B cell (primary cell): ENCODE measurements around the gene TULP1. TPM values are rescaled to one million over a fixed set of nuclear protein-coding genes. Genes with fewer than 3 reads are reported as not detected.

Experiments used
- ATAC-seq: fragments of 200-7000 bp; cut with Tn5 transposase; one replicate; pipeline ENCODE4 v1.10.0; 2021; ENCODE audit warnings: low read depth, mild to moderate bottlenecking, moderate number of reproducible peaks, moderate library complexity
- CTCF ChIA-PET: fragments of 350-600 bp; sonication (Branson Sonifier 250); formaldehyde crosslinking; loops from one replicate; lab custom pipeline; 2021; ENCODE audit warnings: antibody characterized with exemption, inconsistent platforms; lab: Charles Lee
- POLR2A ChIA-PET: fragments of 350-600 bp; sonication (Branson Sonifier 250); formaldehyde crosslinking; loops from one replicate; lab custom pipeline; 2021; ENCODE audit warnings: antibody characterized with exemption; lab: Charles Lee
- DNase-seq: peaks from one replicate; pipeline ENCODE4 v3.0.0; 2013
- H2AFZ ChIP-seq: 2 replicates; pipeline ENCODE4 v1.6.1; 2012; ENCODE audit warnings: mild to moderate bottlenecking, low read depth, low read length; ENCODE audit not compliant: insufficient read depth, poor library complexity, severe bottlenecking
- H3K27ac ChIP-seq, 2 donors: 1 replicate in 1 of 2; 2 replicates in 1 of 2; pipeline ENCODE4 v1.5.1; 2012 to 2013; ENCODE audit warnings: low read length in 2 of 2, mild to moderate bottlenecking in 2 of 2, moderate library complexity in 1 of 2
- H3K27me3 ChIP-seq, 4 experiments: fragments of 200-600 bp in 1 of 4; sonication (generic) in 1 of 4; replicated peaks in 1 of 4; 1 replicate in 2 of 4; 2 replicates in 2 of 4; pipeline versions ENCODE4 v1.6.1 to v1.7.0; 2013 to 2016; ENCODE audit warnings: low read length in 3 of 4, mild to moderate bottlenecking in 2 of 4, mixed read lengths in 1 of 4, moderate library complexity in 1 of 4; ENCODE audit not compliant: insufficient read depth in 4 of 4, control insufficient read depth in 3 of 4; ENCODE audit errors: control extremely low read depth in 1 of 4
- H3K36me3 ChIP-seq, 2 experiments: replicated peaks in 1 of 2; 1 replicate in 1 of 2; 2 replicates in 1 of 2; pipeline versions ENCODE4 v1.6.1 to v1.7.1; 2013; ENCODE audit warnings: low read length in 1 of 2; ENCODE audit not compliant: insufficient read depth in 2 of 2, control insufficient read depth in 1 of 2; ENCODE audit errors: control extremely low read depth in 1 of 2, extremely low read depth in 1 of 2
- H3K4me1 ChIP-seq, 2 donors: fragments of 200-600 bp in 1 of 2; sonication (generic) in 1 of 2; 1 replicate in 1 of 2; 2 replicates in 1 of 2; pipeline versions ENCODE4 v1.5.1 to v1.6.1; 2013 to 2017; ENCODE audit warnings: low read length in 2 of 2; ENCODE audit not compliant: control insufficient read depth in 2 of 2, insufficient read depth in 2 of 2
- H3K4me2 ChIP-seq: replicated peaks from 2 replicates; pipeline ENCODE3; 2012; ENCODE audit warnings: mild to moderate bottlenecking, low read depth, low read length; ENCODE audit not compliant: poor library complexity, severe bottlenecking
- H3K4me3 ChIP-seq, 5 experiments: fragments of 200-600 bp in 1 of 5; sonication (generic) in 1 of 5; 1 replicate in 3 of 5; 2 replicates in 2 of 5; pipeline versions ENCODE4 v1.5.1 to v1.7.0; 2011 to 2016; ENCODE audit warnings: low read length in 4 of 5, mild to moderate bottlenecking in 4 of 5, low read depth in 2 of 5, control low read depth in 1 of 5, moderate library complexity in 1 of 5; ENCODE audit not compliant: insufficient read depth in 1 of 5; ENCODE audit errors: control extremely low read depth in 1 of 5, extremely low read depth in 1 of 5
- H3K79me2 ChIP-seq: fragments of 200-600 bp; sonication (generic); one replicate; pipeline ENCODE4 v1.6.0; 2016; ENCODE audit warnings: low read length; ENCODE audit not compliant: control insufficient read depth, insufficient read depth
- H3K9ac ChIP-seq: fragments of 200-600 bp; sonication (generic); 2 replicates; pipeline ENCODE4 v1.6.1; 2017; ENCODE audit warnings: mild to moderate bottlenecking, low read length, moderate library complexity
- H3K9me3 ChIP-seq, 3 donors: one replicate each; pipeline versions ENCODE4 v1.6.1 to v1.7.1; 2013; ENCODE audit warnings: low read length in 2 of 3; ENCODE audit not compliant: control insufficient read depth in 2 of 3, insufficient read depth in 1 of 3; ENCODE audit errors: control extremely low read depth in 1 of 3
- H4K20me1 ChIP-seq: 2 replicates; pipeline ENCODE4 v1.6.0; 2012; ENCODE audit warnings: mild to moderate bottlenecking, low read length; ENCODE audit not compliant: insufficient read depth, control insufficient read depth, poor library complexity, severe bottlenecking
- H3K27ac Mint-ChIP-seq: one replicate; pipeline ENCODE4 v1.8.0; 2021; ENCODE audit warnings: mixed read lengths
- H3K27me3 Mint-ChIP-seq: one replicate; pipeline ENCODE4 v1.8.0; 2021; ENCODE audit warnings: mixed read lengths
- H3K4me1 Mint-ChIP-seq: one replicate; pipeline ENCODE4 v1.8.0; 2021; ENCODE audit warnings: mixed read lengths
- H3K4me3 Mint-ChIP-seq: one replicate; pipeline ENCODE4 v1.8.0; 2021; ENCODE audit warnings: mixed read lengths
- H3K9me3 Mint-ChIP-seq: one replicate; pipeline ENCODE4 v1.8.0; 2022; ENCODE audit warnings: mixed read lengths; ENCODE audit not compliant: insufficient read depth
- CTCF ChIP-seq: fragments of 200-600 bp; IDR thresholded peaks from one replicate; pipeline ENCODE4 v1.8.0; 2022; ENCODE audit warnings: antibody characterized with exemption, mild to moderate bottlenecking
- EZH2 ChIP-seq: IDR thresholded peaks from 2 replicates; pipeline ENCODE4 v1.6.1; 2012; ENCODE audit warnings: borderline replicate concordance, low read depth, mild to moderate bottlenecking, moderate library complexity, low read length; ENCODE audit not compliant: insufficient read depth, poor library complexity, severe bottlenecking
- WGBS: methylation state at CpG from one replicate; pipeline ENCODE4 v1.1.5; 2013; ENCODE audit warnings: missing lambda C conversion rate; ENCODE audit not compliant: insufficient coverage; 5-methylcytosine and 5-hydroxymethylcytosine counted together
- intact Hi-C: fragments of 100-400 bp; cut with micrococcal nuclease; formaldehyde crosslinking; loops from one replicate; pipeline ENCODE4 v1.10.0; 2022
- polyA plus RNA-seq: library from polyadenylated mRNA; depleted of rRNA; stranded (reverse); fragments of >200 nt; gene quantifications from 2 replicates; pipeline ENCODE4 v1.2.3, GENCODE V29; 2012
- total RNA-seq, 2 donors: library from RNA; stranded (reverse); fragments of 120-200 nt in 1 of 2; gene quantifications; 1 replicate in 1 of 2; 2 replicates in 1 of 2; pipeline versions ENCODE4 v1.2.3 to v1.2.4, GENCODE V29; 2013 to 2022

TULP1 gene
- total and polyA plus RNA-seq, 2 donors (not counting 1 experiment from before 2014, with no cell fraction given), result not detected

- Histone ChIP-seq H3K4me3 (no peak overlapping the region), H3K27me3 (peaks cover 0 to 34% (median 18%) of the 10 kb centered on the region in 4 experiments), H2AFZ (no peak overlapping the region), H3K79me2 (no peaks in the 10 kb centered on the region), H3K4me2 (peak overlapping the region; percentile 50), H3K9ac (no peak overlapping the region), H3K9me3 (peaks cover 0 to 5% (median 0%) of the 10 kb centered on the region in 3 donors), H3K4me1 (peaks cover 8 to 14% of the 10 kb centered on the region in 2 donors), H4K20me1 (no peaks in the 10 kb centered on the region), H3K27ac (no peak overlapping the region), H3K36me3 (no peaks in the 10 kb centered on the region)
- Mint-ChIP-seq H3K27ac (no peak overlapping the region), H3K27me3 (peaks cover 29% of the 10 kb centered on the region), H3K4me3 (no peak overlapping the region), H3K4me1 (peaks cover 7% of the 10 kb centered on the region), H3K9me3 (no peaks in the 10 kb centered on the region)
- TF ChIP-seq CTCF (no peak), EZH2 (no peak)
- WGBS, result 22% methylated on average over 31 of the region's 32 CpGs
- DNase-seq (no peak), ATAC-seq (no peak)
- intact Hi-C loops, result no loop called here
- CTCF ChIA-PET, result no interaction called here
- POLR2A ChIA-PET, result no interaction called here
Observed at GRCh38 chr6:35511562-35511941, 1.1 kb downstream of the TULP1 start.

- DNase-seq, result no peak
- no peaks in the 10 kb centered on the region for H3K79me2 ChIP-seq
- peaks cover 0 to 5% (median 0%) of the 10 kb centered on the region in 3 donors for H3K9me3 ChIP-seq
- Mint-ChIP-seq H3K27ac (no peak overlapping the region), H3K27me3 (peaks cover 29% of the 10 kb centered on the region), H3K4me3 (no peak overlapping the region), H3K4me1 (peaks cover 7% of the 10 kb centered on the region), H3K9me3 (no peaks in the 10 kb centered on the region)
- H4K20me1 ChIP-seq, result no peaks in the 10 kb centered on the region
- no peak overlapping the region for H3K4me3 ChIP-seq
- intact Hi-C loops, result no loop called here
- H3K4me2 ChIP-seq, result peak overlapping the region; percentile 50
- no peak for TF ChIP-seq EZH2
- no peak for TF ChIP-seq CTCF
- CTCF ChIA-PET, result no interaction called here
- H3K27ac ChIP-seq, result no peak overlapping the region
- WGBS, result 61% methylated on average over 4 of the region's 7 CpGs
- H3K27me3 ChIP-seq, result peaks cover 0 to 34% (median 18%) of the 10 kb centered on the region in 4 experiments
- no peaks in the 10 kb centered on the region for H3K36me3 ChIP-seq
- POLR2A ChIA-PET, result no interaction called here
- ATAC-seq, result no peak
- peaks cover 8 to 14% of the 10 kb centered on the region in 2 donors for H3K4me1 ChIP-seq
- H2AFZ ChIP-seq, result no peak overlapping the region
- H3K9ac ChIP-seq, result no peak overlapping the region
Observed at GRCh38 chr6:35510916-35511561, 1.7 kb downstream of the TULP1 start.
